ENCODE data around the gene C11orf58.

Gene C11orf58

DNA sequence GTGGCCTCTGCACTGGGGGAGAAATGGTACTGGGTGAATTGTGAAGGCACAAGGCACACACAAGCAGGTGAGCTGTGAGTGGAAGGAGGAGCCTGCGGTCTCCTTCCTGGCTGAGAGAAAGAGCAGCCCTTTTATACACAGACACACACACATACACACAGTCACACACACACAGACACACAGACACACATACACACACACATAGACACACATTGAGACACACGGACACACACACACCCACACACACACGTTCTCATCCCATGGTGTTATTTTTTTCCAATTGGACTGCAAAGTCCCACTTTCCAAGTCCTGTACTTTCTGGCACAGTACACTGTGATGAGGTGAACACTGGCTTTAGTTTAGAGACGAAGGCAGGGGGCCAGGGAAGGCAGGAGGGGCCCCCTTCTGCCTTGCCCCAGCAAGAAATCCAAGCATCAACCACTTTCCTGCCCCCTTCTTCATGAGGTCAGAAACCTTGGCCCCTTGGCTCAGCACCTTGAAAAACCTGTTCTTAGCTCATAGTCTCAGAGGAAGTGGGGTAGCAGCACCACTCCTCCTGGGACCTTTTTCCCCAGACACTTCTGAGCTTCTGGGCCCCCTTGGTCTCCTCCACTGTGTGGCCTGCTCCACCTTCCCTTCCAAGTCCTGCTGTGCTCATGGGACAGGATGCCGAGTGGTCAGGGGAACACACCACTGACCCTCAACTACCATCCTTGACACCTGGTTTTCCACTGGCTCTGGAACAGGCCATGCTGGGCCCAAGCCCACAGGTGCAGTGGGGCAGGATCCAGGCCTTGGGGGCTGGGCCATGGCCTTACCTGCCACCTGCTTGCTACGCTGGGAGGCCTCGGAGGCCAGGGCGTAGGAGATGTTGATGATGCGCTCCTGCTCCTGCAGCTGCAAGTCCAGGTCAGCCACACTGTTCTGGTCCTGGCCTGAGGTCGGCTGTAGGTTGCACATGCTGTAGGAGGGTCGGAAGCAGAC is 43.8 kb downstream of the C11orf58 start:
- Histone ChIP-seq H2AFZ (ENCODE audit: low read length) (no peak overlapping the region), H3K9me3 (replicated peaks; ENCODE audit: insufficient read depth, low read length) (no peaks in the 10 kb centered on the region), H3F3A (ENCODE audit: insufficient read depth, low read length) (no peaks in the 10 kb centered on the region), H4K20me1 (ENCODE audit: insufficient read depth, low read length) (no peaks in the 10 kb centered on the region), H3K4me2 (ENCODE audit: low read depth, low read length) (no peak overlapping the region), H3K27ac (ENCODE audit: low read length) (no peak overlapping the region), H3K36me3 (replicated peaks; ENCODE audit: insufficient read depth, low read length) (no peaks in the 10 kb centered on the region; the same call in 1 of the 2 replicates), H3K9ac (ENCODE audit: low read length) (no peak overlapping the region), H3K4me1 (ENCODE audit: low read length) (no peaks in the 10 kb centered on the region), H3K79me2 (ENCODE audit: low read length) (no peaks in the 10 kb centered on the region), H3K27me3 (replicated peaks; ENCODE audit: insufficient read depth, low read length) (no peaks in the 10 kb centered on the region), H3K4me3 (ENCODE audit: low read length) (no peak overlapping the region), H3K9me2 (replicated peaks; ENCODE audit: insufficient read depth, low read length) (no peaks in the 10 kb centered on the region)
- no peak for DNase-seq
- TF ChIP-seq, protein P1, sequence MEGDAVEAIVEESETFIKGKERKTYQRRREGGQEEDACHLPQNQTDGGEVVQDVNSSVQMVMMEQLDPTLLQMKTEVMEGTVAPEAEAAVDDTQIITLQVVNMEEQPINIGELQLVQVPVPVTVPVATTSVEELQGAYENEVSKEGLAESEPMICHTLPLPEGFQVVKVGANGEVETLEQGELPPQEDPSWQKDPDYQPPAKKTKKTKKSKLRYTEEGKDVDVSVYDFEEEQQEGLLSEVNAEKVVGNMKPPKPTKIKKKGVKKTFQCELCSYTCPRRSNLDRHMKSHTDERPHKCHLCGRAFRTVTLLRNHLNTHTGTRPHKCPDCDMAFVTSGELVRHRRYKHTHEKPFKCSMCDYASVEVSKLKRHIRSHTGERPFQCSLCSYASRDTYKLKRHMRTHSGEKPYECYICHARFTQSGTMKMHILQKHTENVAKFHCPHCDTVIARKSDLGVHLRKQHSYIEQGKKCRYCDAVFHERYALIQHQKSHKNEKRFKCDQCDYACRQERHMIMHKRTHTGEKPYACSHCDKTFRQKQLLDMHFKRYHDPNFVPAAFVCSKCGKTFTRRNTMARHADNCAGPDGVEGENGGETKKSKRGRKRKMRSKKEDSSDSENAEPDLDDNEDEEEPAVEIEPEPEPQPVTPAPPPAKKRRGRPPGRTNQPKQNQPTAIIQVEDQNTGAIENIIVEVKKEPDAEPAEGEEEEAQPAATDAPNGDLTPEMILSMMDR (IDR thresholded peaks at IDR 0.05; ENCODE audit: low read length): no peak
- no peak for TF ChIP-seq EZH2phosphoT487 (IDR thresholded peaks at IDR 0.05; ENCODE audit: low read length)
- TF ChIP-seq EZH2 (optimal IDR thresholded peaks at IDR 0.05; ENCODE audit: low read depth, low read length): no peak

DNA sequence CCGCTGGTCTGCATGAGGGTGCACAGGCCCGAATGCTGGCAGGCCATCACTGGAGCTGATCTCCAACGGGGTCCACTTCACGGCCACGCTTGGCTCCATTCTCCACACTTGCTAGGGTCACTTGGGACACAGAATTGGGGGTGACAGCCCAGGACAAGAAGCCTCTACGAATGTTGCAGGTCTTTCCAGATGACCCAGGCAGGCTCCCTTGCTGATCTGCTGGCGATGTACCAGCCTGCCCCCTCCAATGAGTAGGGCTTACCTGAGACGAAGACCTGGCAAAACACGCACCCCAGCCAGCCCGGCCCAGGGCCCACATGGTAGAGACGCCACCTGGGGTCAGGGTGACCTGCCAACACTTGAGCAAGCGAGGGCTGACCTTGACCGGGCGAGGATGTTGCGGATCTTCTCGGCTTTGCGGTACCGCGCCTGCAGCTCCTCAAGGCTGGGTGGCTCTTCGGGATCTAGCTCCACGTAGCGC is 44.9 kb downstream of the C11orf58 start:
- Histone ChIP-seq H3F3A (ENCODE audit: insufficient read depth, low read length) (no peaks in the 10 kb centered on the region), H3K27ac (ENCODE audit: low read length) (no peak overlapping the region), H2AFZ (ENCODE audit: low read length) (no peak overlapping the region), H3K4me2 (ENCODE audit: low read depth, low read length) (no peak overlapping the region), H3K36me3 (replicated peaks; ENCODE audit: insufficient read depth, low read length) (no peaks in the 10 kb centered on the region; the same call in 1 of the 2 replicates), H3K27me3 (replicated peaks; ENCODE audit: insufficient read depth, low read length) (no peaks in the 10 kb centered on the region), H4K20me1 (ENCODE audit: insufficient read depth, low read length) (peaks cover 4% of the 10 kb centered on the region; the same call in 1 of the 2 replicates), H3K4me3 (ENCODE audit: low read length) (no peak overlapping the region), H3K9ac (ENCODE audit: low read length) (no peak overlapping the region), H3K79me2 (ENCODE audit: low read length) (no peaks in the 10 kb centered on the region), H3K4me1 (ENCODE audit: low read length) (no peaks in the 10 kb centered on the region), H3K9me3 (replicated peaks; ENCODE audit: insufficient read depth, low read length) (no peaks in the 10 kb centered on the region), H3K9me2 (replicated peaks; ENCODE audit: insufficient read depth, low read length) (no peaks in the 10 kb centered on the region)
- TF ChIP-seq EZH2phosphoT487 (IDR thresholded peaks at IDR 0.05; ENCODE audit: low read length): no peak
- TF ChIP-seq EZH2 (optimal IDR thresholded peaks at IDR 0.05; ENCODE audit: low read depth, low read length): no peak
- TF ChIP-seq, protein P1 (IDR thresholded peaks at IDR 0.05; ENCODE audit: low read length): no peak
- no peak for DNase-seq

DNA sequence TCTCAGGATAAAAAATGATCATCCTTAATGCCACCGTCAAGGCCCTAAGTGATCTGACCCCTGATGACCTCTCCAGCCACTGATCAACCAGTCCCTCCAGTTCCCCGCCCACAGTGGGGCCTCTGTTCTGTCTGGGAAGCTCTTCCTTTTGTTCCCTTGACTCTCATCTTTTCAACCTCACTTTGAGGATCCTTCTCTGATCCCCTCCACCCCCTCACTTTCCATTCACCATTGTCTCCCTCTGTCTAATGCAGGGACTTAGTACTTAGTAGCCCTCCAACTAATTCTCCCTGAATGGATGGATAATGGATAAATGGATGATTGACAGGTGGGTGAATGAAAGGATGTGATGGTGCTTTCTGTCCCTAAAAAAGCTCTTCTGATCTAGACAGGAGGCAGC is 45.6 kb downstream of the C11orf58 start:
- Histone ChIP-seq H3K9me2 (replicated peaks; ENCODE audit: insufficient read depth, low read length) (no peaks in the 10 kb centered on the region), H3K27ac (ENCODE audit: low read length) (no peak overlapping the region), H3K4me2 (ENCODE audit: low read depth, low read length) (no peak overlapping the region), H3K27me3 (replicated peaks; ENCODE audit: insufficient read depth, low read length) (no peaks in the 10 kb centered on the region), H3K79me2 (ENCODE audit: low read length) (no peaks in the 10 kb centered on the region), H3K9me3 (replicated peaks; ENCODE audit: insufficient read depth, low read length) (no peaks in the 10 kb centered on the region), H3K4me1 (ENCODE audit: low read length) (no peaks in the 10 kb centered on the region), H3F3A (ENCODE audit: insufficient read depth, low read length) (no peaks in the 10 kb centered on the region), H3K36me3 (replicated peaks; ENCODE audit: insufficient read depth, low read length) (no peaks in the 10 kb centered on the region; the same call in 1 of the 2 replicates), H4K20me1 (ENCODE audit: insufficient read depth, low read length) (peaks cover 4% of the 10 kb centered on the region; the same call in 1 of the 2 replicates), H2AFZ (ENCODE audit: low read length) (no peak overlapping the region), H3K4me3 (ENCODE audit: low read length) (no peak overlapping the region), H3K9ac (ENCODE audit: low read length) (no peak overlapping the region)
- TF ChIP-seq EZH2 (optimal IDR thresholded peaks at IDR 0.05; ENCODE audit: low read depth, low read length) (no peak), EZH2phosphoT487 (IDR thresholded peaks at IDR 0.05; ENCODE audit: low read length) (no peak)
- TF ChIP-seq, protein P1 (IDR thresholded peaks at IDR 0.05; ENCODE audit: low read length): no peak
- no peak for DNase-seq
